IPS-15b (cell line): ENCODE measurements around the gene MSH3.
"Not testable (repeated sequence)": the region's sequence is repeated elsewhere in the genome, so short reads cannot be mapped to it uniquely, and the experiment has no call there.

Experiments used
- H3K27me3 ChIP-seq: one replicate; pipeline ENCODE4 v1.6.1; 2013; ENCODE audit warnings: low read length; ENCODE audit not compliant: control insufficient read depth, insufficient read depth
- H3K36me3 ChIP-seq: one replicate; pipeline ENCODE4 v1.6.1; 2013; ENCODE audit warnings: low read length; ENCODE audit not compliant: control insufficient read depth, insufficient read depth
- H3K4me1 ChIP-seq: one replicate; pipeline ENCODE4 v1.6.1; 2013; ENCODE audit warnings: mild to moderate bottlenecking, low read length; ENCODE audit not compliant: control insufficient read depth, insufficient read depth
- H3K4me3 ChIP-seq: one replicate; pipeline ENCODE4 v1.5.1; 2013; ENCODE audit warnings: low read depth, low read length
- H3K9ac ChIP-seq: one replicate; pipeline ENCODE4 v1.6.1; 2013; ENCODE audit warnings: low read depth, mild to moderate bottlenecking, low read length
- H3K9me3 ChIP-seq: one replicate; pipeline ENCODE4 v1.6.1; 2013; ENCODE audit warnings: mild to moderate bottlenecking, low read length; ENCODE audit not compliant: control insufficient read depth, insufficient read depth

Gene MSH3

GRCh38 chr5:80864706-80865435, 210.4 kb downstream of the MSH3 start:
- Histone ChIP-seq H3K4me1 (peaks cover 8% of the 10 kb centered on the region), H3K27me3 (no peaks in the 10 kb centered on the region), H3K9me3 (no peaks in the 10 kb centered on the region), H3K36me3 (no peaks in the 10 kb centered on the region), H3K4me3 (no peak overlapping the region), H3K9ac (no peak overlapping the region)

GRCh38 chr5:80865551-80865950, 211.1 kb downstream of the MSH3 start:
- Histone ChIP-seq H3K4me1 (peaks cover 8% of the 10 kb centered on the region), H3K9me3 (no peaks in the 10 kb centered on the region), H3K9ac (no peak overlapping the region), H3K27me3 (no peaks in the 10 kb centered on the region), H3K36me3 (no peaks in the 10 kb centered on the region), H3K4me3 (no peak overlapping the region)

GRCh38 chr5:80866371-80866770, 211.9 kb downstream of the MSH3 start:
- H3K36me3 ChIP-seq: no peaks in the 10 kb centered on the region
- H3K9me3 ChIP-seq: no peaks in the 10 kb centered on the region
- H3K4me1 ChIP-seq: peaks cover 2% of the 10 kb centered on the region
- no peak overlapping the region for H3K9ac ChIP-seq
- H3K4me3 ChIP-seq: no peak overlapping the region
- no peaks in the 10 kb centered on the region for H3K27me3 ChIP-seq

GRCh38 chr5:80867233-80867632, 212.8 kb downstream of the MSH3 start:
- Histone ChIP-seq H3K9me3 (no peaks in the 10 kb centered on the region), H3K36me3 (no peaks in the 10 kb centered on the region), H3K9ac (no peak overlapping the region), H3K4me1 (no peaks in the 10 kb centered on the region), H3K27me3 (no peaks in the 10 kb centered on the region), H3K4me3 (no peak overlapping the region)

- Histone ChIP-seq H3K4me3 (no peak overlapping the region), H3K9ac (no peak overlapping the region), H3K36me3 (no peaks in the 10 kb centered on the region), H3K9me3 (no peaks in the 10 kb centered on the region), H3K4me1 (no peaks in the 10 kb centered on the region), H3K27me3 (no peaks in the 10 kb centered on the region)
Observed at GRCh38 chr5:80870442-80870841, 216.0 kb downstream of the MSH3 start.

- no peaks in the 10 kb centered on the region for H3K36me3 ChIP-seq
Observed at GRCh38 chr5:80871541-80871961, 217.1 kb downstream of the MSH3 start.

GRCh38 chr5:80874162-80874561, 219.7 kb downstream of the MSH3 start:
- no peaks in the 10 kb centered on the region for H3K27me3 ChIP-seq
- H3K4me3 ChIP-seq: no peak overlapping the region
- no peaks in the 10 kb centered on the region for H3K4me1 ChIP-seq
- H3K9ac ChIP-seq: no peak overlapping the region
- no peaks in the 10 kb centered on the region for H3K9me3 ChIP-seq
- peaks cover 6% of the 10 kb centered on the region for H3K36me3 ChIP-seq

More at GRCh38 chr5:80871541-80871961, 217.1 kb downstream of the MSH3 start:
- H3K9me3 ChIP-seq: no peaks in the 10 kb centered on the region
- H3K4me1 ChIP-seq: no peaks in the 10 kb centered on the region
- H3K27me3 ChIP-seq: no peaks in the 10 kb centered on the region
- H3K9ac ChIP-seq: no peak overlapping the region
- H3K4me3 ChIP-seq: no peak overlapping the region

- H3K9ac ChIP-seq: no peak overlapping the region
- H3K27me3 ChIP-seq: no peaks in the 10 kb centered on the region
- H3K4me1 ChIP-seq: no peaks in the 10 kb centered on the region
- no peak overlapping the region for H3K4me3 ChIP-seq
- H3K9me3 ChIP-seq: no peaks in the 10 kb centered on the region
- H3K36me3 ChIP-seq: peaks cover 6% of the 10 kb centered on the region
Observed at GRCh38 chr5:80877592-80877991, 223.1 kb downstream of the MSH3 start.

GRCh38 chr5:80881726-80882125, 227.3 kb downstream of the MSH3 start:
- Histone ChIP-seq H3K4me1 (no peaks in the 10 kb centered on the region), H3K4me3 (no peak overlapping the region), H3K9me3 (no peaks in the 10 kb centered on the region), H3K27me3 (no peaks in the 10 kb centered on the region), H3K36me3 (peaks cover 6% of the 10 kb centered on the region), H3K9ac (no peak overlapping the region)

- H3K36me3 ChIP-seq, H3K27me3 ChIP-seq, H3K9me3 ChIP-seq, H3K4me3 ChIP-seq, H3K9ac ChIP-seq, H3K4me1 ChIP-seq: not testable (repeated sequence)
Observed at GRCh38 chr5:80883390-80883789, 228.9 kb downstream of the MSH3 start.

- Histone ChIP-seq H3K36me3 (no peaks in the 10 kb centered on the region), H3K4me1 (no peaks in the 10 kb centered on the region), H3K9ac (no peak overlapping the region), H3K9me3 (no peaks in the 10 kb centered on the region), H3K4me3 (no peak overlapping the region), H3K27me3 (no peaks in the 10 kb centered on the region)
Observed at GRCh38 chr5:80884086-80884813, 229.8 kb downstream of the MSH3 start.

- Histone ChIP-seq H3K9me3 (no peaks in the 10 kb centered on the region), H3K4me3 (no peak overlapping the region), H3K9ac (no peak overlapping the region), H3K27me3 (no peaks in the 10 kb centered on the region), H3K4me1 (no peaks in the 10 kb centered on the region), H3K36me3 (no peaks in the 10 kb centered on the region)
Observed at GRCh38 chr5:80884929-80885328, 230.5 kb downstream of the MSH3 start.
